GM20000 (cell line): ENCODE data around the gene CCIN.

Experiments
- DNase-seq: peaks from one replicate; pipeline ENCODE4 v3.0.0; 2012; ENCODE audit warnings: low spot score
- CTCF ChIP-seq: IDR thresholded peaks from 2 replicates; pipeline ENCODE4 v1.5.1; 2012; ENCODE audit warnings: mild to moderate bottlenecking, control low read depth; ENCODE audit errors: extremely low read depth, missing control alignments

CCIN gene

DNA sequence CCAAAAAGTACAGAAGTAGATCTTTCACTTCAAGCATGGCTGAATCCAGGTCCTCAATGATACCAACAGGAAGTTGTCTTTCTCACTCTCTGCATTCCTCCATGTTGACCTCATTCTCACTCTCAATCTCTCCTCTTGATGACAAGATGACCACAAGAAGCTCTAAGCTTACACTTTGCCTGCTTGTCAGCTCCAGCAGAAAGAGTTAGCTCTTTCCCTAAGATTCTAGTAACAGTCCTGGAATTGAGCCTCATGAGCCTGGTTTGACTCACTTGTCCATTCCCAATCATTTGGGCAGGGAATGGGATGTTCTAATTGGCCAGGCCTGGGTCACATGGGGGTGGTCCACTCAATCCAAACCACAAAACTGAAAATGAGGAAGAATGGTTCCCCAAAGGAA is 18.2 kb downstream of the CCIN start:
- TF ChIP-seq CTCF, result no peak
- DNase-seq, result no peak

GRCh38 chr9:36188212-36188611 is 19.0 kb downstream of the CCIN start:
- no peak for TF ChIP-seq CTCF
- no peak for DNase-seq

DNA sequence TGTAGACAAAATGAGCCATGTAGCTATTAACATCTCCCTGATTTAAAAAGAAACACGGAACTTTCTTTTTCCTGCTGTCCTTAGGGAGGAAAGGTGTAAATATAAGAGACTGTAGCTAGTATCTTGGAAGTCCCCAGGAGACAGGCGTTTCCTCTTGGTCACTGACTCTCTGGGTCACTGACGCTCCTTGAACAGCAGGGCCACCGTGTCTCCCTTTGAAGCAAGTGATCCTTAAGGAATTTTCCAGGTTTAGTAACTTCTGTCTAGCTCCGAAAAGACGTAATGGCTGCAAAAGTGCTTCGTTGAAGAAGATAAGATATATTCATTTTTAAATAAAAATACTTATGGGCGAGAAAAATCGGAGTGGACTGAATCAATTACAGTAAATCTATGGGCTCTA is 20.8 kb downstream of the CCIN start:
- no peak for TF ChIP-seq CTCF
- DNase-seq, result no peak

- DNase-seq, result peak; percentile 99
- no peak for TF ChIP-seq CTCF
These were observed 21.5 kb downstream of the CCIN start, which contains the start of gene CLTA for GRCh38 chr9:36190388-36191289. CLTA (plus strand) TSS chr9:36190921; CDS start chr9:36191057, 136 bp downstream.

DNA sequence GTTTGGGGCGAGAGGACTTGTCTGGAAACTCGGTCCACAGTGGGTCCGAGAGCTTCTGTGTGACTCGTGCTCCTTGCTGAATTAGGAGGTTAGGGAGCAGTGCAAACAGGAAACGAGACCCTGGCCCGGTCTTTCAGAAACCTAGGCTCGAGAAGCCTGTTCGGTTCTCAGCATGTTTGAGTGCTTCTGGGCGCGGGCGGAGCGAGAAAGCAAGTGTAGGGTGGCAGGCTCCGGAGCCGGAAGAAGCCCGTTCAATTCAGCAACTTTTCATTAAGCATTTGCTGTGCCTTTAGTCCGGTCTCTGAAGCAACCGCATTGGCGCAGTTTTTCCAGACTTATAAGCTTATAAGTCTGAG is 22.1 kb downstream of the CCIN start:
- peak; percentile 37 for DNase-seq
- TF ChIP-seq CTCF, result no peak

DNA sequence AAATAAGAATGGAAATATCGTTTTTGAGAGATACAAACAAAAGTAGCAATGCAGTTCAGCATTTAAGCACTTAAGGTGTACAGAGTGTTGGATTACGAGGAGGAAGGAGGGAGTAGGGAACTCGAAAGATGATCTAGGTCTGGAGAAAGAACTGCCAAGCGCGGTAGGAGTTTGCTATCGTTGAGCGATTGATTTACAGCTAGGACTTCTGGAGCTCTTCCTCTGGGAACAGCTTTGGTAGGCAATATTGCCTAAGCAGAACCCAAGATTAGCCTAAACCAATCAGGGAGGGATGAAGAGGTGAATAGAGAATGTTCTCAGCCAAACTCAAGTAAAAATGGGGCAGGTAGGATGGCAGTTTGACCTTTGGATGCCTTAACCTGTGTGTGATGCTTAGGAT is 22.5 kb downstream of the CCIN start:
- TF ChIP-seq CTCF, result no peak

DNA sequence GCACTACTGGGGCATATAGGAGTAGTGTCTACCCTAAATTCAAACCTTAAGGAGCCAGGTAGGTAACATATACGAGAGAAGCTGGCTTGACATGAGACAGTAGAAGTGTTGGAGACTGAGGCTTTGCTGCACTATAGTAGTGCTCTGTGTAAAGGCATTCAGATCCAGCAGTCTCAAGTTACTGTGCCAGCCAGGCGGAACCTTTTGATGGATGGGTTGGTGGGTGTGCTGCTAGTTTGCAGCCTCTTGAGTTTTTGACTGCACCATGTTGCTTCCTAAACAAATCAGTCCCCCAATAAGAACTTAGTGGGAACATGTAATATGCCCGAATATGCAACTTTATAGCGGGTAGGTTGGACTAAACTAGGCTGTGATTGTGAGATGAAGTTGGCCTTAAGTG is 23.0 kb downstream of the CCIN start:
- TF ChIP-seq CTCF, result no peak
- no peak for DNase-seq

More for the DNA sequence above, 22.5 kb downstream of the CCIN start:
- DNase-seq, result no peak
